GM12864 (cell line): ENCODE data around the gene BRD7.

ENCODE experiments used
- DNase-seq: peaks from one replicate; pipeline ENCODE4 v3.0.0-alpha.2; 2011; ENCODE audit warnings: low read depth
- H3K4me3 ChIP-seq: 2 replicates; pipeline ENCODE4 v1.5.1; 2011; ENCODE audit warnings: mild to moderate bottlenecking, low read depth, low read length, control low read depth
- TF ChIP-seq, protein P1 (sequence below): IDR thresholded peaks from 2 replicates; pipeline ENCODE4 v1.5.1; 2011; ENCODE audit warnings: low read depth, mild to moderate bottlenecking, moderate library complexity, low read length, control low read depth, inconsistent platforms; ENCODE audit errors: missing control alignments

The BRD7 gene

DNA sequence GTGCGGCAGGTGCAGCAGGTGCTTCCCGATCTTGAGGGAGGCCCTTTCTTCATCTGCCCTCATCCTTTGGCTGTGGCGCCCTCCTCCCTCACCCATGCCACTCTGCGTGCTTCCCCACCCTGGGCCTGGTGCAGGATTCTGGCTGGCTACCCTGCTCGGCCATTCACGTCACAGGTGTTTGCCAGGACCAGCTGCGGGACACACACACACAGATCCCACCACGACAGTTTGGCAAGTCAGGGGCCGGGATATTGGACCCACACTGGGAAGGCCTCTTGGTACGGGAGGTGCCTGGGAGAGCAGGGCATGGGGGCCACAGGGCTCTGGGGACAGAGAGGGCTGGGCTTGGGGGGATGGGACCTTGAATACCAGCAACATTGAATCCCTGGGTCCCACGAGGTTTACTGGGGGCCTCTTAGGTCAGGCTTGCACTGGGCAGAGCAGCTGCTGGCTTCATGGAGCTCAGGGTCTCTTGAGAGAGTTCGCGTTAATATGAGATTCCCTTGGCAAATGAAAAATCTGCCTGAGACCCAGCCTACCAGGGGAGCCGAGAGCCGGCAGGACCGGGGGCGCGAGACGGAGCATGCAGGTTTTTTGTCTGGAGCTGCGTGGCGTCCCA, 87.3 kb downstream of the BRD7 start:
- DNase-seq = no peak
- TF ChIP-seq, protein P1, sequence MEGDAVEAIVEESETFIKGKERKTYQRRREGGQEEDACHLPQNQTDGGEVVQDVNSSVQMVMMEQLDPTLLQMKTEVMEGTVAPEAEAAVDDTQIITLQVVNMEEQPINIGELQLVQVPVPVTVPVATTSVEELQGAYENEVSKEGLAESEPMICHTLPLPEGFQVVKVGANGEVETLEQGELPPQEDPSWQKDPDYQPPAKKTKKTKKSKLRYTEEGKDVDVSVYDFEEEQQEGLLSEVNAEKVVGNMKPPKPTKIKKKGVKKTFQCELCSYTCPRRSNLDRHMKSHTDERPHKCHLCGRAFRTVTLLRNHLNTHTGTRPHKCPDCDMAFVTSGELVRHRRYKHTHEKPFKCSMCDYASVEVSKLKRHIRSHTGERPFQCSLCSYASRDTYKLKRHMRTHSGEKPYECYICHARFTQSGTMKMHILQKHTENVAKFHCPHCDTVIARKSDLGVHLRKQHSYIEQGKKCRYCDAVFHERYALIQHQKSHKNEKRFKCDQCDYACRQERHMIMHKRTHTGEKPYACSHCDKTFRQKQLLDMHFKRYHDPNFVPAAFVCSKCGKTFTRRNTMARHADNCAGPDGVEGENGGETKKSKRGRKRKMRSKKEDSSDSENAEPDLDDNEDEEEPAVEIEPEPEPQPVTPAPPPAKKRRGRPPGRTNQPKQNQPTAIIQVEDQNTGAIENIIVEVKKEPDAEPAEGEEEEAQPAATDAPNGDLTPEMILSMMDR = no peak
- H3K4me3 ChIP-seq = peak overlapping the region; percentile 1; the same call in 1 of the 2 replicates

DNA sequence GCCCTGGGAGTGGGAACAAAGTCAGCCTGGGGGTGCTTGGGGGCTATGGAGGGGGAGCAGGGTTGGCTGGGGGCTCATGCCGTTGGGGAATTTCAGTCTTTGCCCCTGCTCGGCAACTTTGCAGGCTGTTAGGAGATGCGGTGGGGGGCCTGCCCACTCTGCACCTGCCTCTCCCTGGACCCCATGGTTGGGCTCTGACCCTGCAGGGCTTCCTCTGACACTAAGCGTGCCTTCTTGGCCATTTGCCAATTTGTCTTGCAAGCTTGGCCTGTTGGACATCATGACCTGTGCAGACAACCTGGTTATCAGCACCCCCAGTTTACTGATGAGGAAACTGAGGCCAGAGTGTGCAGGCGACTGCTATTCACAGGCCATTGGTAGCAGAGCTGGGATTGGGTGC, 87.9 kb downstream of the BRD7 start:
- no peak for DNase-seq
- no peak overlapping the region; the same call in 1 of the 2 replicates for H3K4me3 ChIP-seq
- TF ChIP-seq, protein P1 = no peak

DNA sequence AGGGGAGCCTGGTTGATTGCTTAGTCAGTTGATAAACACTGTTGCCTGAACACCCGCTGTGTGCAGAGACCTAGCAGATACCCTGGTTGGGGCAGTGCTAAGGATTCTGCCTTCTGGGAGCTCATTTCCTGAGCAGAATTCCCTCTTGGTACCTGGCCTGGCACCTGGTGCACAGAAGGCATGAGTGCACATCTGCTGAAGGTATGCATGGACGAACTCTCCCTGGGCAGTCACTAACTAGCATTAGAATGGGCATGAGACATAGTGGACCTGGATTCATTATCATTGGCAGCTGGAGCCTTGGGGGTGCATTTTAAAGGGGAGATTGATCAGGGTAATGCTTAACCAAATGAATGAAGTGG, 89.3 kb downstream of the BRD7 start:
- DNase-seq = no peak
- TF ChIP-seq, protein P1 = no peak
- H3K4me3 ChIP-seq = no peak overlapping the region

DNA sequence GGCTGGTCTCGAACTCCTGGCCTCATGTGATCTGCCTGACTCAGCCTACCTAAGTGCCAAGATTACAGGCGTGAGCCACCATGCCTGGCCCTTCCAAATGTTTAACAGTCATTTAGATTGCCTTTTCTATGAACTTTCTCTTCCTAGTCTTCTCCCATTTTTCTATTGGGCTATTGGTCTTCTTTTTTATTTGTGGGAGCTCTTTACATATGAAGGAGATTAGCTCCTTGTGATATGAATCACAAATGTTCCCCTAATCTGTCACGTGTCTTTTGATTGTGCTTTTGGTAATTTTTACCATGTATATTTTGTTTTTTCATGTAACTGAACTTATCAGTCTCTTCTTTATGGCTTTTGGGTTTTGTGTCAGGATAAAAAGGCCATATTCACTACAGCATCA, 90.5 kb downstream of the BRD7 start:
- DNase-seq = no peak
- TF ChIP-seq, protein P1 = no peak
- no peak overlapping the region for H3K4me3 ChIP-seq

DNA sequence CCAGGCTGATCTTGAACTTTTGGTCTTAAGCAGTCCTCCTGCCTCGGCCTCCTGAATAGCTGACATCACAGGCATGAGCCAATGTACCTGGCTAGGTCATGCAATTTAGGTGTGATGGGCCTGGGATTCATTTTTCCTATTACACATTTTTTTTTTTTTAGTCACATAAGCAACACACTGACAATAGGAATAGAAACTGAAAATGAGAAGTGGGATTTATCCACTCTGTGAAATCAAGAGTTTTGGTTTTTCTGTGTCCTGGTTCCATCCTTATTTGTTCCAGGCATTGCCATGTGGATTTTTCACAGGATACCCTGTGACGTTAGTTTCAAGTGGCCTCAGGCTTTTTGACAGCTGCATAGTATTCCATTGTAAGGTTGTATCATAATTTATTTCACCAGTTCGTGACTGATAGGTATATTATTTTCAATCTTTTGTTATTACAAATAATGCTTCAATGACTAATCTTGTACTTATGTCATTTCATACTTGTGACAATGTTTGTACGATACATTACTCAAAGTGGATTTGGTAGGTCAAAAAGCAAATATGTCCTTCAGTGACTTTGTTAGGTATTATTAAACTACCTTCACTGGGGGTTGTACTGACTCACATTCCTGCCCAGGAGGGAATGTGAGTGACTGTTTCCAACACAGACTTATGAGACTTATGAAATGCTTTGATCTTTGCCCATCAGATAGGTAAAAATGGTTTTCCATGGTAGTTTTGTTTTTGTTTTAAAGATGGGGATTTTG, 91.8 kb downstream of the BRD7 start:
- no peak overlapping the region for H3K4me3 ChIP-seq
- no peak for DNase-seq
- TF ChIP-seq, protein P1 = no peak

DNA sequence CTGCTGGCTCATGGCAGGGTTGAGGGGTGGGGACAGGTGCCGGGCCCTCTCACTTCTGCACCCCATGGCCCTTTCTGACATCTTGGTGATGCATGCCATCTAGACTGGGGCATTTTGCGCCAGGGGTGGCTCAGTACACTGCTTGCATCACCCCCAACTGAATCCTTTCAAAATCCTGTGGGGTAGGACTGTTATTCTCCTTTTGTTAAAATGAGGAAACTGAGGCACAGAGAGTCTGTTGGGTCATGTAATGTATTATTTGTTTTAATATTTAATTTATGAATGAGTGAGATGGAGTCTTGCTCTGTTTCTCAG, 92.5 kb downstream of the BRD7 start:
- no peak for DNase-seq
- TF ChIP-seq, protein P1 = no peak
- no peak overlapping the region for H3K4me3 ChIP-seq
